ENCODE measurements around the gene PPM1M.

DNA sequence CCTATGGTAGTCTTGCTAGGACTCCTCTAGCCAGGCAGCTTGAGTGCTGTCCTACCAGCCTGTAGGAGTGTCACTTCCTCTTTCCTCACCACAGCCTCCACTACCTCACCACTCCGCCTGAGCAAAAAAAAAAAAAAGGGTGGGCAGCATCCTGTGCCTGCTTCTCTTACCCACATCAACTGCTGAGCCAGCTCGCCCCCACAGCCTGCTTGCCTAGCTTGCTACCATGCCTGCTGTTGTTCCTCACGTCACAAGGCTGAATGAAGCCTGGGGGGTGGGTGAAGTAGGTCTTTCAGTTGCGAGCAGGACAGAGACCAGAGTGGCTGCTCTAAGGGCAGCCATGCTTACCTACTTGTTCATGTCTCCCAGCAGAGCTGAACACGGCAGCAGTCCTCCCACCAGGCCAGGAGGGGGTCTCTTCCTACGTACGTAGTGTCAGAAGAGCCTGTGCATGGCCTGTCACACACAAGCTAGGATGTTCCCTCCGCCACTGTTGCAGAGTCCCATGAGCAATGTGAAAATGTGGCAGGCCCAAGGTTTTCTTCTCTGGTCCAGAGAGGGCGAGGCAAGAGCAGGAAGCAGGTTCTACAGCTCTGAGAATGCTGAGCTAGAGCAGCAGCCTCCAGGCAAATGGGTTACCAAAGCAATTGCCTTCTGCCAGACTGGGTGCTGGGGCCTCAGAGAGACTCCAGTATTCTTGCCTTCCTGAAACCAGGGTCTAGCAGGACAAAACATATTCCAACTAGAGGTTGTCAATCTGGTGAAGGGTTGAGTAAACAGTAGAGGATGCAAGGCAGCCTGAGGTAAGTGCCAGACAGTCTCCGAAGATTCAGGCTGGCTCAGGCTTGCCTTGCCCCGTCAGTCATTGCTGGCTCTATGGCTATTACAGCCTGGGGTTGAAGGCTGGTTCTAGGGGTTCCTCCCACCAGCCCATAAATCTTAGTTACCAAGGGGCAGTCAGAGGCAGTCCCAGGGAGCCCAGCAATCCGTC, 8.1 kb downstream of the PPM1M start:
- TF ChIP-seq, protein P1, sequence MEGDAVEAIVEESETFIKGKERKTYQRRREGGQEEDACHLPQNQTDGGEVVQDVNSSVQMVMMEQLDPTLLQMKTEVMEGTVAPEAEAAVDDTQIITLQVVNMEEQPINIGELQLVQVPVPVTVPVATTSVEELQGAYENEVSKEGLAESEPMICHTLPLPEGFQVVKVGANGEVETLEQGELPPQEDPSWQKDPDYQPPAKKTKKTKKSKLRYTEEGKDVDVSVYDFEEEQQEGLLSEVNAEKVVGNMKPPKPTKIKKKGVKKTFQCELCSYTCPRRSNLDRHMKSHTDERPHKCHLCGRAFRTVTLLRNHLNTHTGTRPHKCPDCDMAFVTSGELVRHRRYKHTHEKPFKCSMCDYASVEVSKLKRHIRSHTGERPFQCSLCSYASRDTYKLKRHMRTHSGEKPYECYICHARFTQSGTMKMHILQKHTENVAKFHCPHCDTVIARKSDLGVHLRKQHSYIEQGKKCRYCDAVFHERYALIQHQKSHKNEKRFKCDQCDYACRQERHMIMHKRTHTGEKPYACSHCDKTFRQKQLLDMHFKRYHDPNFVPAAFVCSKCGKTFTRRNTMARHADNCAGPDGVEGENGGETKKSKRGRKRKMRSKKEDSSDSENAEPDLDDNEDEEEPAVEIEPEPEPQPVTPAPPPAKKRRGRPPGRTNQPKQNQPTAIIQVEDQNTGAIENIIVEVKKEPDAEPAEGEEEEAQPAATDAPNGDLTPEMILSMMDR (IDR thresholded peaks at IDR 0.05; ENCODE audit: low read depth, low read length), result no peak
- TF ChIP-seq POLR2A (IDR thresholded peaks at IDR 0.05; ENCODE audit: extremely low read depth, insufficient read length) (no peak), MYC (IDR thresholded peaks at IDR 0.05; ENCODE audit: low read depth, low read length) (peak; percentile 83)

All from NB4 (cell line).